NCI-H2107 treated with DMSO at 0.1 percent for 48 hours (cell line): ENCODE data around the gene OCSTAMP.

Source experiments
- DNase-seq: peaks from one replicate; lab custom pipeline; 2025; ENCODE audit not compliant: unreplicated experiment; lab: John Stamatoyannopoulos, UW

The OCSTAMP gene, protein sequence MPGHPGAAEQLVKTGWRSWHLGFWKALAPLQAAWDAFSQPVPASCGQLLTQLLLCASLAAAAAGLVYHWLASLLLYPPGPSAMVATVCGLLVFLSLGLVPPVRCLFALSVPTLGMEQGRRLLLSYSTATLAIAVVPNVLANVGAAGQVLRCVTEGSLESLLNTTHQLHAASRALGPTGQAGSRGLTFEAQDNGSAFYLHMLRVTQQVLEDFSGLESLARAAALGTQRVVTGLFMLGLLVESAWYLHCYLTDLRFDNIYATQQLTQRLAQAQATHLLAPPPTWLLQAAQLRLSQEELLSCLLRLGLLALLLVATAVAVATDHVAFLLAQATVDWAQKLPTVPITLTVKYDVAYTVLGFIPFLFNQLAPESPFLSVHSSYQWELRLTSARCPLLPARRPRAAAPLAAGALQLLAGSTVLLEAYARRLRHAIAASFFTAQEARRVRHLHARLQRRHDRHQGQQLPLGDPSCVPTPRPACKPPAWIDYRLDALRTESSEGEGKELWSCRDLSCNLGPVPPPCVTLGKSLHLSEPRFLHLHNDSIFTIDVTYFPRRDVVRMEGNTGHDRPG

GRCh38 chr20:46550461-46550860, at the start of gene OCSTAMP:
Gene OCSTAMP (minus strand): TSS chr20:46550654. CDS start chr20:46550560, 94 bp downstream.
- DNase-seq: no peak

DNA sequence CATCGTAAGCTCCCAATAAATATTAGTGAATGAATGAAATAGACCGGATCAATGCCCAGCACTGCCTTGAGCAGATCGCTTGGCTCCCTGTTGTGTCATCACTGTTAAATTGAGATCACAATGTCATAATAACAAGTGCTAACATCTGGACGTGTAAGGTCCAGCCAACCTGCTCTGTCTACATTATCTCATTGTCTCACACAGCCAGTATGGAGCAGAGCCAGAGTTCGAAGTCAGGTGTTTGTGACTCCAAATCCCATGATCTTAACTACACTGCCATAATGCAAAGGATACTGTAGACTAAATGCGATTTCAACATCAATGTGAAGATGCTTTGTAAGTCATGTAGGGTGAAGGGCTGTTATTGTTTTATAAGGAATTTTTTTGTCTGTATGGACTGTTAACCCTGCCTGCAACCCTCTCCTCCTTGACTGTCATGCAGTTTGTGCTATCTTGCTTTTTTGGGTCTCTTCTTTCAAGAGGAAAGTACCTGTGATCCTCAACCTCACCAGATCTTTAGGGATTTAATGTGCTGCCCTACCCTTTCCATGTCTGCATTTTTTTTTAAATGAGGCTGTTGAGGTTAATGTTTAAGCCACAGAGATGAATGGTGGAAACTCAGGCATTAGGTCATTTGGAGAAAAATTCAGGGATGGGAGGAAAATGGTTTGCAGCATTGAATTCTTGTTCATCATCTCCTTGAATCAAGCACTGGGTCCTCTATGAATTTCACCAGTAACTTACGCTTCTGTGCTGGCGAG, 49.0 kb upstream of the OCSTAMP start:
- no peak for DNase-seq

DNA sequence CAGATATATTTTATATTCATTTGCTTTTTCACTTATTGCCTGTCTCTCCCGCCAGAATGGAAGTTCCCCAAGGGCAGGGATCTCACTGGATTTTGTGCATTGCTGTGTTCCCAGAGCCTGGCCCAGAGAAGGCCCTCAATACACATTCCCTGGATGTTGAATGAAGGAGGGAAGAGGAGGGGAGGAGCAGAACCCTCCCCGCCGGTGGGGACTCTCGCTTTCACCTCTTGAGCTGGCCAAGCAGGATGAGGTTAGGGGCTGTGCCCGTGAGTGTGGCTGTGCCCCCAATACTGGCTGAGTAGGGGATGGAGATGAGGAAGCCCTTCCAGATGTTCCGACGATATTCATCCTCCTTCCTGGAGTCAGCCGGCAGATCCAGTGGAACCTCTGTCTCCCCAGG, 45.5 kb upstream of the OCSTAMP start:
- DNase-seq: no peak

DNA sequence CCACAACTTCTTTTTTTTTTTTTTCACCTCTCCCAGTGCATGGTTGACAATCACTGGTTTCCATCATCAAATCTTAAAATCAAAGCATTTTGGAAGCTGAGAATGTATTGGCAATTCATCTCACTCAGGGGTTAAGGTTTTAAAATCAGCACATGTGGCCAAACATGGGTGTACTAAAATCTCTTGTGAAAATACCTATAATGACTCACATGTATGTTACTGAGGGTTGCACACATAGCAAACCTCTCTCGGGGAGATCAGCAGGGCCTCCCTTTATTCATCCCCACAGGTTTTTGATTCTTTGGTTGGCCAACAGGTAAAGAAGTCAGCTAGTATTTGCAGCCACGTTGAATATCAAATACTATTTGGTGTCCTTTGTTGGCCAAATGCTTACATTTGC, 44.3 kb upstream of the OCSTAMP start:
- DNase-seq: no peak

- DNase-seq: no peak
These were observed 42.3 kb upstream of the OCSTAMP start for GRCh38 chr20:46592580-46593362.

GRCh38 chr20:46590443-46590842, 40.0 kb upstream of the OCSTAMP start:
- DNase-seq: no peak

DNA sequence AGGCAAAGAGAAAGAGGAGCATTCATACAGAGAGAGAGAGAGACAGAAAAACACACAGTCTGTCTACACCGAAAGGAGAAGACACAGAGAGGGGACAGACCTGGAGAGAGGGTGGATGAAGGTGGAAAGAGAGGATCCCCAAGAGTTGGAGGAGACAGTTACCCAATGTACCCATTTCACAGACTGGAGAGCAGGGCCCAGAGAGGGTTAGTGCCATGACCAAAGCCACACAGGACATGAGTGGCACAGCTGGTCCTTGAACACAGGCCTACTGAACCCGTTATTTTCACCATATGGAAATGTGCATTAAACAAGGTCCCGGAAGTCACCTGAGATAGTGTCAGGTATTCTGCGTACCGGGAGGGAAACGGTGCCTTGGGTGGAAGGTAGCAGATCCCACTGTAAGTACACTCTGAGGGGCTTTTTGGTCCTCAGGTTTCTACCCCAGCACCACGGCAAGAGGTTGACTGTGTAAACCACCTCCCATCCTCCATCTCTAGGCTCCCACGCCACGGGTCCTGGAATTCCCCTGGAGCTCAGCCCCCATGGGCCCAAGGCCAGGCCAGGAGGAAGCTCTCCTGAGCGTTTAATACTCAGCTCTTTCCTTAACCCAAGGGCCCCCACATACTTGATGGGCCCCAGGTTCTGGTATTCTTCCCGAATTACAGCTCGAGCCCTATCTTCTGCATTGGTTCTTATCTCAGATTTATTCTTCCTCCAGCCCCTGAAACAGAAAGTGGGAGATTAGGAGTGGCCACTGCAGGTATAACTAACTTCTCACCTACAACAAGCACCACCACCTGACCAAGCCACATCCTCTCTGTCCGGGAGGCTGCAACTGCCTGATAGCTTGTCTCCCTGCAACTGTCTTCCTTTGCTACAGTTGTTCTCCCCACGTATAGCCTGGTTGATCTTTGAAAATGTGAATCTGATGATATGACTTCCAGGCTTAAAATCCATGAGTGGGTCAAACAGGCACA, 38.4 kb upstream of the OCSTAMP start:
- no peak for DNase-seq

- no peak for DNase-seq
These were observed 37.5 kb upstream of the OCSTAMP start for GRCh38 chr20:46587986-46588385.

DNA sequence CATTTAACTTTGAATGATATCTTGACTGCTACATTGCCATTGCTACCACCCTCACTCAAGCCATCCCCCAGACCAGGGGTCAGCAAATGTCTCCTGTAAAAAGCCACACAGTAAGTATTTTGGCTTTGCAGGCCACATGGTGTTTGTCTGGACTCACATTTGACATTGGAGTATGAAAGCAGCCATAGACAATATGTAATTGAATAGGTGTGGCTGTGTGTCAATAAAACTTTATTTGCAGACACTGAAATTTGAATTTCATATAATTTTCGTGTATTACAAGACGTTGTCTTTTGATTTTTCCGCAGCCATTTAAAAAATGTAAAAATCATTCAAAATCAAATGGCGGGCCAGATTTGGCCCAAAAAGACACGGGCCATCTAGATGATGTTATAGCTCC, 36.3 kb upstream of the OCSTAMP start:
- no peak for DNase-seq

DNA sequence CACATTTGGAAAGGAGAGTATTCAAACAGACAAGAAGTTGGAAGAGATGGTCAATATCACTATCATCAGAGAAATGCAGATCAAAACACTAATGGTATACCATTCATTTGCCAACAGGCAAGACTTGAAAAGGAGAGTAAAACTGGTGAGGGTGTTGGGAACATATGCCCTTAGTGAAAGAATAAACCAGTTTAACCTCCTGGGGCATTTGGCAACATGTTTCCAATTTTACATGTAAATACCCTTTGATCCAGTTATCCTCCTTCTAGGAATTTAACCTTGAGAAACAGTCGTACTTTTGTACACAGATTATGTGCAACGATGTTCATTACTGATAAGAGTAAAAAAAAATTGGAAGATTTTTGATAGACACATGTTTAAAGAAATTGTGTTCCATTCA, 34.1 kb upstream of the OCSTAMP start:
- no peak for DNase-seq

- DNase-seq: no peak
These were observed 33.2 kb upstream of the OCSTAMP start for GRCh38 chr20:46583411-46584214.

DNA sequence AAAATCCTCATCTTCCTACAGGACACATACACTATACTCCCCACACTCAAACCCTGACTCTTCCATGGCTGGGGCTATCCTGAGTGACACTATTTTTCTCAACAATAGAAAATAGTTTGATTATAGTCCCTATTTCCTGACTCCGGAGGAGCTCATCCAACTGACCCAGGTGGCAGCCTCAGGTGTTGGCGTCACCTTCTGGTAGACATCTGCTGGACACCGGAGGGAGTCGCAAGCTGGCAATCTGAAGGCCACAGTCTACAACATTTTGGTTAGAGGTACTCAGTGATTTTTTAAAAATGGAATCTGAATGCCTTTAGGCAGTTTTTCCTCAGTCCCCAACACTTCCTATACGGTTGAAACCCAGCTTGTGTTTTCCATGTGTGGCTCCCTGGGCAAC, 32.2 kb upstream of the OCSTAMP start:
- DNase-seq: no peak

DNA sequence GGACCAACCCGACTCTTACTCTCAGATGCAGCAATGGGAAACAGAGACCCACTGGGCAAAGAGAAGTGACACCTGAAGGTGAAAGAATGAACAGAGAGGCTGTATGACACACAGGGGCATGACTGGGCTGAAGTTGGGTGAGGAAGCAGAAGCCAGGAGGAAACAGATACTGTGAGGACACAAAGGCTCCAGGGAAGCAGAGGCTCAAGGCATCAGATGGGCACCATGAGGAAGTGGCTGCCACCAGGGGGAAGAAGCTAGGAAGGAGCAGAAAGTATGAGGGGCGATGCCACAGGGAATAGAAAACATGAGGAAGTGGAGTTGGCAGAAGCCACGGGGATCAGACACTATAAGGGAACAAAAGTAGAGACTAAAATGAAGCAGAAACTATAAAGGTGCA, 30.9 kb upstream of the OCSTAMP start:
- no peak for DNase-seq

DNA sequence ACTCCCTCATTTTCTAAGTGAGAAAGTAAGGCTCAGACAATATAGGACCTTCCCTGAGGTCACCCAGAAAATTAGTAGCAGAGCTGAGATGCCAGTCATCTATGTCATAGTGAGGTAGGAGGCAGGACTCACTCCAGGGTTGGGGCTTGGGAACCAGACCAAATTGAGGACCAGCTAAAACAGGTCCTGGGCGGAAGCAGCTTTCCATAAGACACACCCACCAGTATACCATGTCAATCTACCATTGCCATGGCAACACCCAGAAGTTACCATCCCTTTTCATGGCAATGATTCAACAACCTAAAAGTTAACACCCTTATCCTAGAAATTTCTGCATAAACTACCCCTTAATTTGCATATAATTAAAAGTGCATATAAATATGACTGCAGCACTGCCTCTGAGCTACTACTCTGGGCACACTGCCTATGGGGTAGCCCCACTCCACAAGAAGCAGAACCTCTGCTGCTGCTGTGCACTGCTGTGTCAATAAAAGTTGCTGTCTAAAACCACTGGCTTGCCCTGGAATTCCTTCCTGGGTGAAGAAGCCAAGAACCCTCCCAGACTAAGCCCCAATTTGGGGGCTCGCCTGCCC, 30.3 kb upstream of the OCSTAMP start:
- DNase-seq: no peak

DNA sequence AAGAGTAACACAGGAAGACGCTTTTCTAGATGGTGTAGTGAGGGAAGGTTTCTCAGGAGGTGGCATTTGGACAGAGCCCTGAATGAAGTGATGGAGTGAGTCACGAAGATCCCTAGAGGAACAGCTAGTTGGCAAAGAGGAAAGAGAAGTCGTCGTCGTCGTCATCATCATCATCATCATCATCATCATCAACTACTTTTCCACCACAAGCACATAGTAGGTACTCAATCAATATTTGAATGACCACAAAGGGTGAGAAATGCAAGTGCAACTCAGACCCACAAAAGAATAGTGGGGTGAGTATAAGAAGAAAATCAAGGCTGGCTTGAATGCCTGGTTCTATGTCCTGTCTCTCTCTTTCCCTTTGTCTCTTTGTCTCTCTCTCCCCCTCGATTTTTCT, 28.3 kb upstream of the OCSTAMP start:
- DNase-seq: no peak

DNA sequence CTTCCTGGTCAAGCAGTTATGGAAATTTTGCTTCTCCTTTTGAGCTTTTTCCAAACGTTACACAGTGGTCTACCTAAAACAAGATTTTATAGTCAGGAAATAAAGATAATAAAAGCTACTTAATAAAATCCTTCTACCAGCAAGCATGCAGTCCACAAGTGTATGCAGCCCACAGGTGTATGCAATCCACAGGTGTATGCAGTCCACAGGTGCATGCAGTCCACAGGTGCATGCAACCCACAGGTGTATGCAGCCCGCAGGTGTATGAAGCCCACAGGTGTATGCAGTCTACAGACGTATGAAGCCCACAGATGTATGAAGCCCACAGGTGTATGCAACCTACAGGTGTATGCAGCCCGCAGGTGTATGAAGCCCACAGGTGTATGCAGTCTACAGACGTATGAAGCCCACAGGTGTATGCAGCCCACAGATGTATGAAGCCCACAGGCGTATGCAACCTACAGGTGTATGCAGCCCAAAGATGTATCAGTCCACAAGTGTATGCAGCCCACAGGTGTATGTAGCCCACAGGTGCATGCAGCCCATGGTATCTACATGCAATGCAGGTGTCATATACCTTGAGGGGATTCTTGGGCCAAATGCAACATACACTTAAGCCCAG, 26.4 kb upstream of the OCSTAMP start:
- no peak for DNase-seq

GRCh38 chr20:46575937-46576461, 25.5 kb upstream of the OCSTAMP start:
- no peak for DNase-seq

DNA sequence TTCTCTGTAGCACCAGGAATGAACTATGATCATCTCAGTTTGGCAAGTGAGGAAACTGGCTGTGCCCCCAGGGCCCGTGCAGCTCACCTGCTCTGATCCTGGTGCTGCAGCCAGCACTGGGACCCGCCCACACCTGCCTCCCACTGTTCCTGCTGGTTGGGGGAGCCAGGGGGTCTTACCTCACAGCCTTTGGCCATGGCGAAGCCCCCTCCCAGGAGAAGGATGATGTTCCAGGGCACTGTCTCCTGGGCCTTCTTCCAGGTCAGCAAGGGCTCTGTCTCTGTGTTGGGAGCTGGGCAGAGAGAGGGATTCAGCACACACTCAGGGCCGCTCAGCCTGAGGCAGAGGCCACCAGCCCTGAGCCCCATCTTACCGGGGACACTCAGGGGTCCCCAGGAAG, 24.9 kb upstream of the OCSTAMP start:
- DNase-seq: no peak
